Heart left ventricle (tissue), 13 donors: Measurements from ENCODE around the gene DCDC1.

ENCODE experiments used
- POLR2A ChIP-seq, 2 donors: fragments of 450-650 bp; IDR thresholded peaks; one replicate each; pipeline ENCODE4 v1.6.1; 2017; ENCODE audit warnings: antibody characterized with exemption in 2 of 2, mild to moderate bottlenecking in 2 of 2, moderate library complexity in 2 of 2
- TF ChIP-seq, protein P1 (sequence below), 12 donors: fragments of 200-600 bp; sonication (generic) in 4 of 12; IDR thresholded peaks; one replicate each; pipeline versions ENCODE4 v1.5.0 to v1.8.0; 2018 to 2022; ENCODE audit warnings: antibody characterized with exemption in 12 of 12, mild to moderate bottlenecking in 5 of 12
- donor health status: ischemic (EF 13 %, LVEDD 7.1; RV severe dilation, severe dysfunction).
- donor health status: DM: no; HTN: yes; CAD: no.
- donor health status: DM: no; HTN: no; CAD: no.
- donor health status: ischemic (EF 25% LVEDD 6.9; RV normal size, moderate dysfunction).
- donor health status: ischemic (EF 25% LVEDD 5.7; RV mildly dilated, moderate dysfunction).
- donor health status: ischemic (EF 35%, LVEDD 5.7; RV mildly dilated, moderate dysfunction).
- donor health status: nonischemic (EF 11% LVEDD 7.7; RV severe dilation, severe dysfunction).
- donor health status: DM: yes; HTN: yes; CAD: no.
- donor health status: PGD.
- donor health status: ischemic (EF 29% LVEDD 5.4; RV normal size, mild dysfunction).
- donor health status: nonischemic (EF 23%, LVEDD 6.1; RV moderate dilation, normal function).

DNA sequence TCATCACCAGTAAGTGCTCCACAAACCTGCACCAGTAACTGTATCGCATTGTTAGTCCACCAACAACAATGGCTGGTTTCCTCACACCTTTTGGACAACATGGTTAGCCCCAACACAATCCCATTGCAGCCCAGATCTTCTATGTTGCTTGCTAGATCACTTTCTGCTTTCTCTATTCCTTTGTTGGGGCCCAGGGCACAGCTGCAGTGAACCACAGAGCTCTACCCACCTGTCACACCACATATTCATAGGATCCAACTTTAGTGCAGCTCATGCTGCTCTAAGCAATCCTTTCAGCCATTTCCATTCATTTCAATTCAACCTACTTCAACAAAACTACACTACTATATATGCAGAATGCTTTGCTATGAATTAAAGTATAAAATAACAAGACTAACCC, 364.3 kb downstream of the DCDC1 start:
- TF ChIP-seq, protein P1, sequence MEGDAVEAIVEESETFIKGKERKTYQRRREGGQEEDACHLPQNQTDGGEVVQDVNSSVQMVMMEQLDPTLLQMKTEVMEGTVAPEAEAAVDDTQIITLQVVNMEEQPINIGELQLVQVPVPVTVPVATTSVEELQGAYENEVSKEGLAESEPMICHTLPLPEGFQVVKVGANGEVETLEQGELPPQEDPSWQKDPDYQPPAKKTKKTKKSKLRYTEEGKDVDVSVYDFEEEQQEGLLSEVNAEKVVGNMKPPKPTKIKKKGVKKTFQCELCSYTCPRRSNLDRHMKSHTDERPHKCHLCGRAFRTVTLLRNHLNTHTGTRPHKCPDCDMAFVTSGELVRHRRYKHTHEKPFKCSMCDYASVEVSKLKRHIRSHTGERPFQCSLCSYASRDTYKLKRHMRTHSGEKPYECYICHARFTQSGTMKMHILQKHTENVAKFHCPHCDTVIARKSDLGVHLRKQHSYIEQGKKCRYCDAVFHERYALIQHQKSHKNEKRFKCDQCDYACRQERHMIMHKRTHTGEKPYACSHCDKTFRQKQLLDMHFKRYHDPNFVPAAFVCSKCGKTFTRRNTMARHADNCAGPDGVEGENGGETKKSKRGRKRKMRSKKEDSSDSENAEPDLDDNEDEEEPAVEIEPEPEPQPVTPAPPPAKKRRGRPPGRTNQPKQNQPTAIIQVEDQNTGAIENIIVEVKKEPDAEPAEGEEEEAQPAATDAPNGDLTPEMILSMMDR (IDR thresholded peaks at IDR 0.05), result no peak
- no peak for TF ChIP-seq POLR2A (IDR thresholded peaks at IDR 0.05)
